K562 (cell line): Measurements from ENCODE around the gene ERVH48-1. TPM values are rescaled to one million over a fixed set of nuclear protein-coding genes. Genes with fewer than 3 reads are reported as not detected.

Experiments
- ARHGAP35 ChIP-seq: fragments of 450-650 bp; IDR thresholded peaks from 2 replicates; pipeline ENCODE4 v1.6.1; 2018; ENCODE audit not compliant: partially characterized antibody
- CEBPB ChIP-seq: fragments of 450-650 bp; IDR thresholded peaks from 2 replicates; pipeline ENCODE4 v1.6.1; 2016; ENCODE audit warnings: missing genetic modification characterization, missing compliant biosample characterization
- ELF1 ChIP-seq: fragments of 200-800 bp; sonication (Bioruptor generic); IDR thresholded peaks from 2 replicates; pipeline ENCODE4 v1.6.1; 2016; ENCODE audit warnings: missing genetic modification characterization, missing compliant biosample characterization
- LARP7 ChIP-seq: fragments of 450-650 bp; IDR thresholded peaks from 2 replicates; pipeline ENCODE4 v1.6.1; 2016
- RBM15 ChIP-seq: fragments of 200-400 bp; formaldehyde crosslinking; IDR thresholded peaks from 2 replicates; pipeline ENCODE4 v1.6.1; 2018; ENCODE audit warnings: mild to moderate bottlenecking, low read length, moderate library complexity; ENCODE audit not compliant: insufficient read depth
- RCOR1 ChIP-seq, 2 experiments: IDR thresholded peaks; 2 replicates each; pipeline ENCODE4 v1.6.1; 2012; ENCODE audit warnings: low read depth in 2 of 2, low read length in 2 of 2, borderline replicate concordance in 1 of 2, improper control_type of control experiment in 1 of 2
- SLC30A9 ChIP-seq: fragments of 250-450 bp; sonication (Bioruptor Pico); IDR thresholded peaks from 2 replicates; pipeline ENCODE4 v1.8.0; 2022; ENCODE audit warnings: mild to moderate bottlenecking, moderate library complexity
- TFAM ChIP-seq: fragments of 250-450 bp; sonication (Bioruptor Pico); conservative IDR thresholded peaks from 2 replicates; pipeline ENCODE4 v1.5.0; 2021; ENCODE audit warnings: mild to moderate bottlenecking, moderate library complexity
- XRCC5 ChIP-seq: fragments of 200-400 bp; formaldehyde crosslinking; IDR thresholded peaks from 2 replicates; pipeline ENCODE4 v1.6.1; 2017; ENCODE audit warnings: low read depth, mild to moderate bottlenecking, low read length
- ZSCAN32 ChIP-seq: fragments of 450-650 bp; formaldehyde crosslinking; IDR thresholded peaks from 2 replicates; pipeline ENCODE4 v1.4.0; 2020; ENCODE audit warnings: mild to moderate bottlenecking, moderate library complexity
- polyA plus RNA-seq, 8 experiments: library from polyadenylated mRNA; depleted of rRNA in 4 of 8; stranded (reverse) in 5 of 8; unstranded in 3 of 8; fragments of >200 nt; fragmentation: Nextera tagmentation in 2 of 8; fragmentation: Illumina TruSeq in 1 of 8; extraction: Ambion mirVana in 2 of 8; extraction: Trizol in 1 of 8; gene quantifications; 2 replicates each; pipeline versions ENCODE4 v1.2.1 to v1.2.3, GENCODE V29; 2011 to 2014; ENCODE audit warnings: inconsistent platforms in 1 of 8, missing spikeins in 1 of 8
- total RNA-seq, 7 experiments: library from RNA; depleted of rRNA in 6 of 7; stranded (reverse); fragments of >200 nt in 6 of 7; fragmentation: Illumina TruSeq in 2 of 7; extraction: Trizol in 2 of 7; gene quantifications; 2 replicates each; pipeline versions ENCODE4 v1.2.1 to v1.2.3, GENCODE V29; 2011 to 2021; ENCODE audit warnings: low replicate concordance in 1 of 7
- TF ChIP-seq, protein P1 (sequence below): fragments of 250-450 bp; sonication (Bioruptor Pico); IDR thresholded peaks from 2 replicates; pipeline ENCODE4 v1.5.0; 2021; ENCODE audit warnings: mild to moderate bottlenecking, moderate library complexity
- TF ChIP-seq, protein P2 (sequence below): sonication (generic); formaldehyde crosslinking; IDR thresholded peaks from 2 replicates; pipeline ENCODE4 v1.8.1; 2022; ENCODE audit warnings: missing genetic modification reagents
- TF ChIP-seq, protein P3 (sequence below): sonication (generic); formaldehyde crosslinking; IDR thresholded peaks from 2 replicates; pipeline ENCODE4 v1.8.0; 2022; ENCODE audit warnings: mild to moderate bottlenecking, missing genetic modification reagents
- TF ChIP-seq, protein P4 (sequence below): fragments of 250-450 bp; sonication (Bioruptor Pico); IDR thresholded peaks from 2 replicates; pipeline ENCODE4 v1.9.0; 2021; ENCODE audit warnings: mild to moderate bottlenecking, inconsistent platforms
- TF ChIP-seq, protein P5 (sequence below): sonication (generic); formaldehyde crosslinking; IDR thresholded peaks from 2 replicates; pipeline ENCODE4 v1.8.0; 2022; ENCODE audit warnings: missing genetic modification reagents, mild to moderate bottlenecking, borderline replicate concordance

The ERVH48-1 gene
- total and polyA plus RNA-seq, 9 of the 15 experiments (the other 6 are each of a cell fraction or from before 2014, with no cell fraction given) = 0.08 to 0.49 (median 0.16) TPM; not detected in 3

DNA sequence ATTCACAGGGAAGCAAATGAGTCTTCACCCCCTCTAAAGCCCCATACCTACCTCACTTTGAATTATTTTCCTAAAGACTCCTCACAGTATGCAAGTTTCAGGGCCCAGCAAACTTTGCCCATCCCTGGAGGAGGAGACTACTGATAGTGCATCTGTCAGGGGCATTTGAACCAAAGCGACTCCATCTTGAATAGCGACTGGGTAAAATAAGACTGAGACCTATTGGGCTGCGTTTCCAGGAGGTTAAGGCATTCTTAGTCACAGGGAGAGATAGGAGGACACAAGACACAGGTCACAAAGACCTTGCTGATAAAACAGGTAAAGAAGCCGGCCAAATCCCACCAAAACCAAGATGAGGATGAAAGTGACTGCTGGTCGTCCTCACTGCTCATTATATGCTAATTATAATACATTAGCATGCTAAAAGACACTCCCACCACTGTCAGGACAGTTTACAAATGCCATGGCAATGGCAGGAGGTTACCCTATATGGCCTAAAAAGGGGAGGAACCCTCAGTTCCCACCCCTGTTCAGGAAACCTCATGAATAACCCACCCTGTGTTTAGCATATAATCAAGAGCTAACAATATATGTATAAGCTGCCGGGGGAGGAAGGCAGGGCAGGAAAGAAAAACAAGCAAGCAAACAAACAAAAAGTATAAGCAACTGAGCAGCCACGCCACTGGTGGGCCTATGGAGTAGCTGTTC, 45.7 kb upstream of the ERVH48-1 start (continued):
- TF ChIP-seq, protein P1, sequence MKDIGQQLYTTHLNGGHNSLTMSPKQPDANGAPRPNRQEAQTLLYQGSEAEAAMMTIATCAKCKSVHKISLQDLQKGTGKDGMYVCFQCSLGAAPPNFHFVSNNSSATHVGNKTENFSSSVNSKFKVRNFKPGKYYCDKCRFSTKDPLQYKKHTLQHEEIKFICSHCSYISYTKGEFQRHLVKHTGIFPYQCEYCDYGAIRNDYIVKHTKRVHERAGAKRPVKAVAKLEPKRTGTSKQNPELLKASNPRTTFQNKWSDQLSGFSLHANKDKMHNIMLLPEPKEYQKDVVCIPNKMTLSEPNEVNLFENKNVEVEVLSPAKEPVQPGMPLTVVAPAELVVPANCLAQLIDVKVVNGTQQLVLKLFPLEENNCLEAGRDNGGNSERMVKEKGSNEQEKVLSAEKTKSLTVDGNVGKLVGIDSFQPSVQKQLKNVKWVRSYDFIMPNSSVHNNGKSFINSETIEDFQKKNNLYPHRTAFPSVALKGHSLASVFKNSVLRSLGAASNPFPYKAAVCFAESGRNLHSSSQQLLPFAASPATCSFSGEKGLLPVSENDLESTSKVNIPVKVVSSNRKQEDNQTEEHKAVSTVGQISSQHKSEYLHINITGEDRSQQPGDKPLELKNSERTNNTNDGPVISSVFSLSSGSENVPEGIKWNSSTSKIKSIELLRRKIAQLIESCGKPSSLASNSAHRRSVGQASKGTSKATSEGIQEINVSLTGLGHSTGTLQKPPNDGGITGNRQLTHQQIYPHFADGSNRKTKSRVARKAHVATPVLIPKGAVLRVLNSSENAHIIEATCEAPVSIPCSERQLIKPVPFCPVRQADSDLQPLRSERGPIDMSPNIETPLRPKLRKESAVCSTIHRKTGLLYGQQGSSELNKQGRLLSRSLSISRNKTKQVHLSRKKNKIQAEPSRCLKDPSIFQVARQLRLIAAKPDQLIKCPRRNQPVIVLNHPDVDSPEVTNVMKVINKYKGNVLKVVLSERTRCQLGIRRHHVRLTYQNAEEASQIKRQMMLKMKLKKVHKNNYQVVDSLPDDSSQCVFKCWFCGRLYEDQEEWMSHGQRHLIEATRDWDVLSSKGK (CRISPR knock-in tag) = no peak
- TF ChIP-seq RBM15 (no peak), SLC30A9 (no peak), TFAM (CRISPR knock-in tag) (no peak), ARHGAP35 (no peak), LARP7 (no peak), ELF1 (no peak), CEBPB (tag) (no peak), RCOR1 (IDR thresholded peaks at IDR 0.05; ENCODE audit: borderline replicate concordance in 1 of 2, low read depth in 2 of 2, low read length in 2 of 2) (no peak), XRCC5 (no peak), ZSCAN32 (CRISPR knock-in tag) (no peak)
- TF ChIP-seq, protein P2, sequence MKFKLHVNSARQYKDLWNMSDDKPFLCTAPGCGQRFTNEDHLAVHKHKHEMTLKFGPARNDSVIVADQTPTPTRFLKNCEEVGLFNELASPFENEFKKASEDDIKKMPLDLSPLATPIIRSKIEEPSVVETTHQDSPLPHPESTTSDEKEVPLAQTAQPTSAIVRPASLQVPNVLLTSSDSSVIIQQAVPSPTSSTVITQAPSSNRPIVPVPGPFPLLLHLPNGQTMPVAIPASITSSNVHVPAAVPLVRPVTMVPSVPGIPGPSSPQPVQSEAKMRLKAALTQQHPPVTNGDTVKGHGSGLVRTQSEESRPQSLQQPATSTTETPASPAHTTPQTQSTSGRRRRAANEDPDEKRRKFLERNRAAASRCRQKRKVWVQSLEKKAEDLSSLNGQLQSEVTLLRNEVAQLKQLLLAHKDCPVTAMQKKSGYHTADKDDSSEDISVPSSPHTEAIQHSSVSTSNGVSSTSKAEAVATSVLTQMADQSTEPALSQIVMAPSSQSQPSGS = no peak
- TF ChIP-seq, protein P3, sequence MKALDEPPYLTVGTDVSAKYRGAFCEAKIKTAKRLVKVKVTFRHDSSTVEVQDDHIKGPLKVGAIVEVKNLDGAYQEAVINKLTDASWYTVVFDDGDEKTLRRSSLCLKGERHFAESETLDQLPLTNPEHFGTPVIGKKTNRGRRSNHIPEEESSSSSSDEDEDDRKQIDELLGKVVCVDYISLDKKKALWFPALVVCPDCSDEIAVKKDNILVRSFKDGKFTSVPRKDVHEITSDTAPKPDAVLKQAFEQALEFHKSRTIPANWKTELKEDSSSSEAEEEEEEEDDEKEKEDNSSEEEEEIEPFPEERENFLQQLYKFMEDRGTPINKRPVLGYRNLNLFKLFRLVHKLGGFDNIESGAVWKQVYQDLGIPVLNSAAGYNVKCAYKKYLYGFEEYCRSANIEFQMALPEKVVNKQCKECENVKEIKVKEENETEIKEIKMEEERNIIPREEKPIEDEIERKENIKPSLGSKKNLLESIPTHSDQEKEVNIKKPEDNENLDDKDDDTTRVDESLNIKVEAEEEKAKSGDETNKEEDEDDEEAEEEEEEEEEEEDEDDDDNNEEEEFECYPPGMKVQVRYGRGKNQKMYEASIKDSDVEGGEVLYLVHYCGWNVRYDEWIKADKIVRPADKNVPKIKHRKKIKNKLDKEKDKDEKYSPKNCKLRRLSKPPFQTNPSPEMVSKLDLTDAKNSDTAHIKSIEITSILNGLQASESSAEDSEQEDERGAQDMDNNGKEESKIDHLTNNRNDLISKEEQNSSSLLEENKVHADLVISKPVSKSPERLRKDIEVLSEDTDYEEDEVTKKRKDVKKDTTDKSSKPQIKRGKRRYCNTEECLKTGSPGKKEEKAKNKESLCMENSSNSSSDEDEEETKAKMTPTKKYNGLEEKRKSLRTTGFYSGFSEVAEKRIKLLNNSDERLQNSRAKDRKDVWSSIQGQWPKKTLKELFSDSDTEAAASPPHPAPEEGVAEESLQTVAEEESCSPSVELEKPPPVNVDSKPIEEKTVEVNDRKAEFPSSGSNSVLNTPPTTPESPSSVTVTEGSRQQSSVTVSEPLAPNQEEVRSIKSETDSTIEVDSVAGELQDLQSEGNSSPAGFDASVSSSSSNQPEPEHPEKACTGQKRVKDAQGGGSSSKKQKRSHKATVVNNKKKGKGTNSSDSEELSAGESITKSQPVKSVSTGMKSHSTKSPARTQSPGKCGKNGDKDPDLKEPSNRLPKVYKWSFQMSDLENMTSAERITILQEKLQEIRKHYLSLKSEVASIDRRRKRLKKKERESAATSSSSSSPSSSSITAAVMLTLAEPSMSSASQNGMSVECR = no peak
- TF ChIP-seq, protein P4, sequence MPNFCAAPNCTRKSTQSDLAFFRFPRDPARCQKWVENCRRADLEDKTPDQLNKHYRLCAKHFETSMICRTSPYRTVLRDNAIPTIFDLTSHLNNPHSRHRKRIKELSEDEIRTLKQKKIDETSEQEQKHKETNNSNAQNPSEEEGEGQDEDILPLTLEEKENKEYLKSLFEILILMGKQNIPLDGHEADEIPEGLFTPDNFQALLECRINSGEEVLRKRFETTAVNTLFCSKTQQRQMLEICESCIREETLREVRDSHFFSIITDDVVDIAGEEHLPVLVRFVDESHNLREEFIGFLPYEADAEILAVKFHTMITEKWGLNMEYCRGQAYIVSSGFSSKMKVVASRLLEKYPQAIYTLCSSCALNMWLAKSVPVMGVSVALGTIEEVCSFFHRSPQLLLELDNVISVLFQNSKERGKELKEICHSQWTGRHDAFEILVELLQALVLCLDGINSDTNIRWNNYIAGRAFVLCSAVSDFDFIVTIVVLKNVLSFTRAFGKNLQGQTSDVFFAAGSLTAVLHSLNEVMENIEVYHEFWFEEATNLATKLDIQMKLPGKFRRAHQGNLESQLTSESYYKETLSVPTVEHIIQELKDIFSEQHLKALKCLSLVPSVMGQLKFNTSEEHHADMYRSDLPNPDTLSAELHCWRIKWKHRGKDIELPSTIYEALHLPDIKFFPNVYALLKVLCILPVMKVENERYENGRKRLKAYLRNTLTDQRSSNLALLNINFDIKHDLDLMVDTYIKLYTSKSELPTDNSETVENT (CRISPR knock-in tag) = no peak
- TF ChIP-seq, protein P5, sequence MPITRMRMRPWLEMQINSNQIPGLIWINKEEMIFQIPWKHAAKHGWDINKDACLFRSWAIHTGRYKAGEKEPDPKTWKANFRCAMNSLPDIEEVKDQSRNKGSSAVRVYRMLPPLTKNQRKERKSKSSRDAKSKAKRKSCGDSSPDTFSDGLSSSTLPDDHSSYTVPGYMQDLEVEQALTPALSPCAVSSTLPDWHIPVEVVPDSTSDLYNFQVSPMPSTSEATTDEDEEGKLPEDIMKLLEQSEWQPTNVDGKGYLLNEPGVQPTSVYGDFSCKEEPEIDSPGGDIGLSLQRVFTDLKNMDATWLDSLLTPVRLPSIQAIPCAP (CRISPR knock-in tag) = no peak
